MG63 (cell line): ENCODE data around the gene CD6. TPM values are rescaled to one million over a fixed set of nuclear protein-coding genes. Genes with fewer than 3 reads are reported as not detected.

Experiments used
- DNase-seq: peaks from one replicate; pipeline ENCODE4 v3.0.0-alpha.2; 2020
- H3K27me3 ChIP-seq: fragments of 250-450 bp; sonication (Bioruptor Pico); 2 replicates; pipeline ENCODE4 v1.5.1; 2020; ENCODE audit warnings: mild to moderate bottlenecking, moderate library complexity
- H3K36me3 ChIP-seq: fragments of 250-450 bp; sonication (Bioruptor Pico); 2 replicates; pipeline ENCODE4 v1.5.1; 2020; ENCODE audit warnings: mild to moderate bottlenecking, moderate library complexity
- H3K4me3 ChIP-seq: fragments of 250-450 bp; sonication (Bioruptor Pico); 2 replicates; pipeline ENCODE4 v1.5.1; 2020; ENCODE audit warnings: mild to moderate bottlenecking, moderate library complexity
- H3K9me3 ChIP-seq: fragments of 250-450 bp; sonication (Bioruptor Pico); 2 replicates; pipeline ENCODE4 v1.5.1; 2020; ENCODE audit warnings: mild to moderate bottlenecking, moderate library complexity
- total RNA-seq: library from RNA; depleted of rRNA; stranded (reverse); fragments of >200 nt; shearing (Covaris generic); gene quantifications from 2 replicates; pipeline ENCODE4 v1.2.3, GENCODE V29; 2014; ENCODE audit warnings: low replicate concordance

Gene CD6
- total RNA-seq, 1 experiment from 2014 or later, result not detected

GRCh38 chr11:60946601-60947264 is 24.7 kb upstream of the CD6 start:
- no peak overlapping the region for H3K4me3 ChIP-seq
- H3K27me3 ChIP-seq, result no peaks in the 10 kb centered on the region
- no peak for DNase-seq
- H3K36me3 ChIP-seq, result no peaks in the 10 kb centered on the region
- no peaks in the 10 kb centered on the region for H3K9me3 ChIP-seq

GRCh38 chr11:60947700-60948099 is 23.8 kb upstream of the CD6 start:
- no peaks in the 10 kb centered on the region for H3K27me3 ChIP-seq
- peak; percentile 39 for DNase-seq
- no peaks in the 10 kb centered on the region for H3K36me3 ChIP-seq
- H3K4me3 ChIP-seq, result no peak overlapping the region
- H3K9me3 ChIP-seq, result no peaks in the 10 kb centered on the region

GRCh38 chr11:60948250-60948649 is 23.2 kb upstream of the CD6 start:
- H3K4me3 ChIP-seq, result no peak overlapping the region
- DNase-seq, result no peak
- H3K9me3 ChIP-seq, result no peaks in the 10 kb centered on the region
- no peaks in the 10 kb centered on the region for H3K36me3 ChIP-seq
- no peaks in the 10 kb centered on the region for H3K27me3 ChIP-seq

- Histone ChIP-seq H3K36me3 (no peaks in the 10 kb centered on the region), H3K27me3 (no peaks in the 10 kb centered on the region), H3K9me3 (no peaks in the 10 kb centered on the region), H3K4me3 (no peak overlapping the region)
- DNase-seq, result no peak
These were observed 21.5 kb upstream of the CD6 start for GRCh38 chr11:60950024-60950423.

GRCh38 chr11:60950933-60951605 is 20.4 kb upstream of the CD6 start:
- no peak overlapping the region for H3K4me3 ChIP-seq
- no peaks in the 10 kb centered on the region for H3K27me3 ChIP-seq
- H3K9me3 ChIP-seq, result no peaks in the 10 kb centered on the region
- H3K36me3 ChIP-seq, result no peaks in the 10 kb centered on the region
- no peak for DNase-seq

GRCh38 chr11:60951606-60951903 is 19.9 kb upstream of the CD6 start:
- Histone ChIP-seq H3K27me3 (no peaks in the 10 kb centered on the region), H3K36me3 (no peaks in the 10 kb centered on the region), H3K4me3 (no peak overlapping the region), H3K9me3 (no peaks in the 10 kb centered on the region)
- no peak for DNase-seq

GRCh38 chr11:60951904-60952741 is 19.4 kb upstream of the CD6 start, which contains the start of gene SLC15A3:
Gene SLC15A3, minus strand, starts transcription at chr11:60952176. Its CDS starts 625 bp downstream, at chr11:60951551.
- no peak for DNase-seq
- H3K36me3 ChIP-seq, result no peaks in the 10 kb centered on the region
- H3K4me3 ChIP-seq, result no peak within 1 kb of the TSS
- H3K27me3 ChIP-seq, result no peaks in the 10 kb centered on the region
- no peaks in the 10 kb centered on the region for H3K9me3 ChIP-seq

GRCh38 chr11:60952742-60953170 is 18.7 kb upstream of the CD6 start:
- Histone ChIP-seq H3K27me3 (no peaks in the 10 kb centered on the region), H3K4me3 (no peak overlapping the region), H3K9me3 (no peaks in the 10 kb centered on the region), H3K36me3 (no peaks in the 10 kb centered on the region)
- no peak for DNase-seq

- H3K36me3 ChIP-seq, result no peaks in the 10 kb centered on the region
- no peaks in the 10 kb centered on the region for H3K9me3 ChIP-seq
- H3K4me3 ChIP-seq, result no peak overlapping the region
- no peak for DNase-seq
- H3K27me3 ChIP-seq, result no peaks in the 10 kb centered on the region
These were observed 17.7 kb upstream of the CD6 start for GRCh38 chr11:60953781-60954180.

- Histone ChIP-seq H3K9me3 (no peaks in the 10 kb centered on the region), H3K27me3 (no peaks in the 10 kb centered on the region), H3K36me3 (no peaks in the 10 kb centered on the region), H3K4me3 (no peak overlapping the region)
- no peak for DNase-seq
These were observed 17.1 kb upstream of the CD6 start for GRCh38 chr11:60954421-60954820.

GRCh38 chr11:60955571-60955970 is 15.9 kb upstream of the CD6 start:
- Histone ChIP-seq H3K4me3 (no peak overlapping the region), H3K36me3 (no peaks in the 10 kb centered on the region), H3K27me3 (no peaks in the 10 kb centered on the region), H3K9me3 (no peaks in the 10 kb centered on the region)
- no peak for DNase-seq

GRCh38 chr11:60957188-60957587 is 14.3 kb upstream of the CD6 start:
- no peaks in the 10 kb centered on the region for H3K9me3 ChIP-seq
- H3K4me3 ChIP-seq, result no peak overlapping the region
- no peak for DNase-seq
- no peaks in the 10 kb centered on the region for H3K36me3 ChIP-seq
- no peaks in the 10 kb centered on the region for H3K27me3 ChIP-seq

GRCh38 chr11:60959431-60959830 is 12.0 kb upstream of the CD6 start:
- Histone ChIP-seq H3K27me3 (no peaks in the 10 kb centered on the region), H3K4me3 (no peak overlapping the region), H3K36me3 (no peaks in the 10 kb centered on the region), H3K9me3 (no peaks in the 10 kb centered on the region)
- no peak for DNase-seq

GRCh38 chr11:60960405-60960804 is 11.1 kb upstream of the CD6 start:
- DNase-seq, result no peak
- Histone ChIP-seq H3K4me3 (no peak overlapping the region), H3K36me3 (no peaks in the 10 kb centered on the region), H3K27me3 (no peaks in the 10 kb centered on the region), H3K9me3 (no peaks in the 10 kb centered on the region)

- H3K36me3 ChIP-seq, result no peaks in the 10 kb centered on the region
- DNase-seq, result no peak
- no peak overlapping the region for H3K4me3 ChIP-seq
- no peaks in the 10 kb centered on the region for H3K27me3 ChIP-seq
- H3K9me3 ChIP-seq, result peaks cover 12% of the 10 kb centered on the region
These were observed 6.7 kb upstream of the CD6 start for GRCh38 chr11:60964801-60965200.

- Histone ChIP-seq H3K36me3 (no peaks in the 10 kb centered on the region), H3K27me3 (no peaks in the 10 kb centered on the region), H3K4me3 (no peak overlapping the region), H3K9me3 (peaks cover 12% of the 10 kb centered on the region)
- DNase-seq, result no peak
These were observed 4.6 kb upstream of the CD6 start for GRCh38 chr11:60966890-60967289.

GRCh38 chr11:60968223-60968622 is 3.3 kb upstream of the CD6 start:
- no peaks in the 10 kb centered on the region for H3K27me3 ChIP-seq
- no peak for DNase-seq
- H3K9me3 ChIP-seq, result peaks cover 12% of the 10 kb centered on the region
- no peak overlapping the region for H3K4me3 ChIP-seq
- H3K36me3 ChIP-seq, result no peaks in the 10 kb centered on the region
